ENCODE results near the gene STOM.

STOM gene

GRCh38 chr9:121289772-121290370 lies 80.2 kb downstream of the STOM start:
- no peaks in the 10 kb centered on the region for H3K79me2 ChIP-seq (ENCODE audit: insufficient read depth, low read length)

GRCh38 chr9:121289026-121289771 lies 80.9 kb downstream of the STOM start:
- Histone ChIP-seq H3K4me3 (ENCODE audit: low read depth in 1 of 2, low read length in 2 of 2) (no peak overlapping the region), H4K20me1 (ENCODE audit: insufficient read depth, low read length) (no peaks in the 10 kb centered on the region), H3K27me3 (ENCODE audit: insufficient read depth, low read length, poor library complexity) (no peaks in the 10 kb centered on the region), H3K4me2 (ENCODE audit: insufficient read depth, low read length) (no peak overlapping the region), H3K27ac (ENCODE audit: low read length) (no peak overlapping the region), H3K4me1 (ENCODE audit: insufficient read depth, low read length) (no peaks in the 10 kb centered on the region), H3K9ac (ENCODE audit: low read depth, low read length) (no peak overlapping the region), H3K9me3 (ENCODE audit: insufficient read depth, low read length, severe bottlenecking) (no peaks in the 10 kb centered on the region), H3K79me2 (ENCODE audit: insufficient read depth, low read length) (no peaks in the 10 kb centered on the region), H3K36me3 (ENCODE audit: insufficient read depth, low read length) (no peaks in the 10 kb centered on the region), H2AFZ (ENCODE audit: low read depth, low read length) (no peak overlapping the region)
- ATAC-seq (ENCODE audit: insufficient read depth, low read depth) (no peak), DNase-seq (no peak)
- TF ChIP-seq CTCF (IDR thresholded peaks at IDR 0.05; ENCODE audit: borderline replicate concordance, extremely low read depth, low read length, poor library complexity, severe bottlenecking) (no peak), EZH2 (IDR thresholded peaks at IDR 0.05; ENCODE audit: borderline replicate concordance, low read depth, low read length, severe bottlenecking) (no peak)

More at GRCh38 chr9:121289772-121290370, 80.2 kb downstream of the STOM start:
- DNase-seq (no peak), ATAC-seq (ENCODE audit: insufficient read depth, low read depth) (no peak)
- Histone ChIP-seq H3K27ac (ENCODE audit: low read length) (no peak overlapping the region), H2AFZ (ENCODE audit: low read depth, low read length) (no peak overlapping the region), H3K27me3 (ENCODE audit: insufficient read depth, low read length, poor library complexity) (no peaks in the 10 kb centered on the region), H3K9ac (ENCODE audit: low read depth, low read length) (no peak overlapping the region), H3K4me2 (ENCODE audit: insufficient read depth, low read length) (no peak overlapping the region), H3K36me3 (ENCODE audit: insufficient read depth, low read length) (no peaks in the 10 kb centered on the region), H4K20me1 (ENCODE audit: insufficient read depth, low read length) (no peaks in the 10 kb centered on the region), H3K4me3 (ENCODE audit: low read depth in 1 of 2, low read length in 2 of 2) (no peak overlapping the region), H3K4me1 (ENCODE audit: insufficient read depth, low read length) (no peaks in the 10 kb centered on the region), H3K9me3 (ENCODE audit: insufficient read depth, low read length, severe bottlenecking) (no peaks in the 10 kb centered on the region)
- TF ChIP-seq EZH2 (IDR thresholded peaks at IDR 0.05; ENCODE audit: borderline replicate concordance, low read depth, low read length, severe bottlenecking): no peak
